GM23338 (cell line): Measurements from ENCODE around the gene DENND1B. TPM values are rescaled to one million over a fixed set of nuclear protein-coding genes. Genes with fewer than 3 reads are reported as not detected.

Experiments used
- ATAC-seq: fragments of 200-7000 bp; cut with Tn5 transposase; 3 replicates; pipeline ENCODE4 v1.9.1; 2020
- DNase-seq: peaks from one replicate; pipeline ENCODE4 v3.0.0-alpha.2; 2015; ENCODE audit warnings: low spot score
- H2AFZ ChIP-seq: fragments of 200-600 bp; sonication (generic); 2 replicates; pipeline ENCODE4 v1.8.0; 2016; ENCODE audit warnings: antibody characterized with exemption, mild to moderate bottlenecking, moderate library complexity
- H3F3A ChIP-seq: fragments of 200-600 bp; sonication (generic); replicated peaks from 2 replicates; pipeline ENCODE4 v1.8.0; 2017; ENCODE audit warnings: antibody characterized with exemption, mixed run types, low read depth
- H3K27ac ChIP-seq: fragments of 200-600 bp; sonication (generic); 2 replicates; pipeline ENCODE4 v1.6.1; 2016; ENCODE audit warnings: low read depth
- H3K27me3 ChIP-seq: fragments of 200-600 bp; sonication (generic); 2 replicates; pipeline ENCODE4 v1.8.0; 2016; ENCODE audit warnings: mild to moderate bottlenecking, mixed run types, moderate library complexity; ENCODE audit not compliant: insufficient read depth
- H3K36me3 ChIP-seq: fragments of 200-600 bp; sonication (generic); 2 replicates; pipeline ENCODE4 v1.8.0; 2016; ENCODE audit warnings: mild to moderate bottlenecking; ENCODE audit not compliant: insufficient read depth
- H3K4me1 ChIP-seq: fragments of 200-600 bp; sonication (generic); 2 replicates; pipeline ENCODE4 v1.8.0; 2016; ENCODE audit warnings: mild to moderate bottlenecking, moderate library complexity; ENCODE audit not compliant: insufficient read depth
- H3K4me2 ChIP-seq: fragments of 200-600 bp; sonication (generic); 2 replicates; pipeline ENCODE4 v1.7.1; 2017; ENCODE audit warnings: mixed run types
- H3K4me3 ChIP-seq: fragments of 200-600 bp; sonication (generic); 2 replicates; pipeline ENCODE4 v1.6.1; 2016; ENCODE audit warnings: mixed run types
- H3K79me2 ChIP-seq: fragments of 200-600 bp; sonication (generic); replicated peaks from 2 replicates; pipeline ENCODE4 v1.8.0; 2017; ENCODE audit warnings: mild to moderate bottlenecking; ENCODE audit not compliant: insufficient read depth
- H3K9me2 ChIP-seq: fragments of 200-600 bp; sonication (generic); 2 replicates; pipeline ENCODE4 v1.8.0; 2017; ENCODE audit not compliant: insufficient read depth
- H4K20me1 ChIP-seq: fragments of 200-600 bp; sonication (generic); replicated peaks from 2 replicates; pipeline ENCODE4 v1.8.0; 2017; ENCODE audit warnings: mild to moderate bottlenecking; ENCODE audit not compliant: insufficient read depth
- H3K27ac Mint-ChIP-seq: 2 replicates; pipeline ENCODE4 v1.8.0; 2020; ENCODE audit warnings: inconsistent platforms, mild to moderate bottlenecking, moderate library complexity, mixed read lengths
- H3K27me3 Mint-ChIP-seq: 3 replicates; pipeline ENCODE4 v1.8.0; 2022; ENCODE audit warnings: low read depth, mild to moderate bottlenecking, moderate library complexity, mixed read lengths, inconsistent platforms; ENCODE audit not compliant: insufficient read depth, poor library complexity
- H3K36me3 Mint-ChIP-seq: 3 replicates; pipeline ENCODE4 v1.8.0; 2021; ENCODE audit warnings: low read depth, mild to moderate bottlenecking, inconsistent platforms, moderate library complexity, mixed read lengths
- H3K4me1 Mint-ChIP-seq: 3 replicates; pipeline ENCODE4 v1.8.0; 2020; ENCODE audit warnings: mild to moderate bottlenecking, inconsistent platforms, mixed read lengths
- H3K4me3 Mint-ChIP-seq: 3 replicates; pipeline ENCODE4 v1.8.0; 2021; ENCODE audit warnings: moderate library complexity, mild to moderate bottlenecking, inconsistent platforms, mixed read lengths
- H3K9me3 Mint-ChIP-seq: 3 replicates; pipeline ENCODE4 v1.8.0; 2020; ENCODE audit warnings: moderate library complexity, mild to moderate bottlenecking, inconsistent platforms, mixed read lengths
- CREB1 ChIP-seq: fragments of 250-450 bp; sonication (Bioruptor Pico); IDR thresholded peaks from 2 replicates; pipeline ENCODE4 v1.5.0; 2020; ENCODE audit warnings: low read depth, mild to moderate bottlenecking, moderate library complexity
- CTCF ChIP-seq, 2 experiments: fragments of 200-600 bp in 1 of 2; sonication (generic) in 1 of 2; conservative IDR thresholded peaks; 2 replicates each; pipeline versions ENCODE4 v1.5.1 to v1.6.1; 2016 to 2017; ENCODE audit warnings: antibody characterized with exemption in 2 of 2, low read depth in 2 of 2, mild to moderate bottlenecking in 2 of 2, moderate library complexity in 1 of 2
- EZH2phosphoT487 ChIP-seq: fragments of 200-600 bp; sonication (generic); IDR thresholded peaks from one replicate; pipeline ENCODE4 v1.8.1; 2018; ENCODE audit warnings: antibody characterized with exemption; ENCODE audit not compliant: unreplicated experiment
- JUNB ChIP-seq: IDR thresholded peaks from one replicate; pipeline ENCODE4 v1.6.1; 2016; ENCODE audit warnings: antibody characterized with exemption; ENCODE audit not compliant: unreplicated experiment
- NANOG ChIP-seq: IDR thresholded peaks from 2 replicates; pipeline ENCODE4 v1.6.1; 2016; ENCODE audit warnings: antibody characterized with exemption, borderline replicate concordance
- POLR2AphosphoS5 ChIP-seq: IDR thresholded peaks from 2 replicates; pipeline ENCODE4 v1.6.1; 2016; ENCODE audit warnings: antibody characterized with exemption, low read depth
- REST ChIP-seq: IDR thresholded peaks from one replicate; pipeline ENCODE4 v1.6.1; 2018; ENCODE audit warnings: antibody characterized with exemption; ENCODE audit not compliant: unreplicated experiment
- STAT1 ChIP-seq: IDR thresholded peaks from one replicate; pipeline ENCODE4 v1.6.1; 2016; ENCODE audit warnings: antibody characterized with exemption; ENCODE audit not compliant: unreplicated experiment
- ZNF114 ChIP-seq: fragments of 250-450 bp; sonication (Bioruptor Pico); IDR thresholded peaks from 2 replicates; pipeline ENCODE4 v1.5.0; 2020; ENCODE audit warnings: mild to moderate bottlenecking, moderate library complexity
- ZNF331 ChIP-seq: fragments of 250-450 bp; sonication (Bioruptor Pico); IDR thresholded peaks from 2 replicates; pipeline ENCODE4 v1.5.0; 2020; ENCODE audit warnings: low read depth, mild to moderate bottlenecking, moderate library complexity
- polyA plus RNA-seq: library from polyadenylated mRNA; unstranded; fragments of >200 nt; fragmentation: Nextera tagmentation; extraction: Ambion mirVana; gene quantifications from 2 replicates; pipeline ENCODE4 v1.2.1, GENCODE V29; 2016
- total RNA-seq: library from RNA; depleted of rRNA; stranded (reverse); fragments of >200 nt; shearing (Covaris generic); gene quantifications from 2 replicates; pipeline ENCODE4 v1.2.3, GENCODE V29; 2014
- TF ChIP-seq, protein P1 (sequence below): fragments of 250-450 bp; sonication (Bioruptor Pico); IDR thresholded peaks from 2 replicates; pipeline ENCODE4 v1.5.0; 2020; ENCODE audit warnings: mild to moderate bottlenecking, moderate library complexity
- TF ChIP-seq, protein P2 (sequence below): IDR thresholded peaks from 2 replicates; pipeline ENCODE4 v1.6.1; 2016; ENCODE audit warnings: antibody characterized with exemption

DENND1B gene
- total and polyA plus RNA-seq, 2 experiments from 2014 or later, result 4.3 to 5.2 TPM

GRCh38 chr1:197808880-197809279 lies 33.6 kb upstream of the DENND1B start (continued):
- TF ChIP-seq NANOG, result no peak

- Histone ChIP-seq H3K79me2 (no peaks in the 10 kb centered on the region), H3F3A (no peaks in the 10 kb centered on the region), H3K9me2 (no peaks in the 10 kb centered on the region), H4K20me1 (no peaks in the 10 kb centered on the region), H3K4me2 (no peak overlapping the region), H3K4me1 (peaks cover 32% of the 10 kb centered on the region), H3K27me3 (no peaks in the 10 kb centered on the region), H3K36me3 (no peaks in the 10 kb centered on the region), H2AFZ (no peak overlapping the region), H3K27ac (no peak overlapping the region), H3K4me3 (no peak overlapping the region)
- Mint-ChIP-seq H3K27me3 (peaks cover 2% of the 10 kb centered on the region), H3K4me1 (peaks cover 46% of the 10 kb centered on the region), H3K27ac (no peak overlapping the region), H3K4me3 (no peak overlapping the region), H3K9me3 (peaks cover 4% of the 10 kb centered on the region; the same call in 2 of the 3 replicates), H3K36me3 (no peaks in the 10 kb centered on the region; the same call in 2 of the 3 replicates)
- ATAC-seq (no peak), DNase-seq (no peak)
- no peak for TF ChIP-seq CREB1 (CRISPR knock-in tag)
- TF ChIP-seq NANOG, result no peak
- no peak for TF ChIP-seq ZNF331 (CRISPR knock-in tag)
- TF ChIP-seq REST, result no peak
- no peak for TF ChIP-seq POLR2AphosphoS5
- TF ChIP-seq CTCF (conservative IDR thresholded peaks at IDR 0.05; ENCODE audit: low read depth in 2 of 2), result no peak
- TF ChIP-seq JUNB, result no peak
- TF ChIP-seq, protein P1, sequence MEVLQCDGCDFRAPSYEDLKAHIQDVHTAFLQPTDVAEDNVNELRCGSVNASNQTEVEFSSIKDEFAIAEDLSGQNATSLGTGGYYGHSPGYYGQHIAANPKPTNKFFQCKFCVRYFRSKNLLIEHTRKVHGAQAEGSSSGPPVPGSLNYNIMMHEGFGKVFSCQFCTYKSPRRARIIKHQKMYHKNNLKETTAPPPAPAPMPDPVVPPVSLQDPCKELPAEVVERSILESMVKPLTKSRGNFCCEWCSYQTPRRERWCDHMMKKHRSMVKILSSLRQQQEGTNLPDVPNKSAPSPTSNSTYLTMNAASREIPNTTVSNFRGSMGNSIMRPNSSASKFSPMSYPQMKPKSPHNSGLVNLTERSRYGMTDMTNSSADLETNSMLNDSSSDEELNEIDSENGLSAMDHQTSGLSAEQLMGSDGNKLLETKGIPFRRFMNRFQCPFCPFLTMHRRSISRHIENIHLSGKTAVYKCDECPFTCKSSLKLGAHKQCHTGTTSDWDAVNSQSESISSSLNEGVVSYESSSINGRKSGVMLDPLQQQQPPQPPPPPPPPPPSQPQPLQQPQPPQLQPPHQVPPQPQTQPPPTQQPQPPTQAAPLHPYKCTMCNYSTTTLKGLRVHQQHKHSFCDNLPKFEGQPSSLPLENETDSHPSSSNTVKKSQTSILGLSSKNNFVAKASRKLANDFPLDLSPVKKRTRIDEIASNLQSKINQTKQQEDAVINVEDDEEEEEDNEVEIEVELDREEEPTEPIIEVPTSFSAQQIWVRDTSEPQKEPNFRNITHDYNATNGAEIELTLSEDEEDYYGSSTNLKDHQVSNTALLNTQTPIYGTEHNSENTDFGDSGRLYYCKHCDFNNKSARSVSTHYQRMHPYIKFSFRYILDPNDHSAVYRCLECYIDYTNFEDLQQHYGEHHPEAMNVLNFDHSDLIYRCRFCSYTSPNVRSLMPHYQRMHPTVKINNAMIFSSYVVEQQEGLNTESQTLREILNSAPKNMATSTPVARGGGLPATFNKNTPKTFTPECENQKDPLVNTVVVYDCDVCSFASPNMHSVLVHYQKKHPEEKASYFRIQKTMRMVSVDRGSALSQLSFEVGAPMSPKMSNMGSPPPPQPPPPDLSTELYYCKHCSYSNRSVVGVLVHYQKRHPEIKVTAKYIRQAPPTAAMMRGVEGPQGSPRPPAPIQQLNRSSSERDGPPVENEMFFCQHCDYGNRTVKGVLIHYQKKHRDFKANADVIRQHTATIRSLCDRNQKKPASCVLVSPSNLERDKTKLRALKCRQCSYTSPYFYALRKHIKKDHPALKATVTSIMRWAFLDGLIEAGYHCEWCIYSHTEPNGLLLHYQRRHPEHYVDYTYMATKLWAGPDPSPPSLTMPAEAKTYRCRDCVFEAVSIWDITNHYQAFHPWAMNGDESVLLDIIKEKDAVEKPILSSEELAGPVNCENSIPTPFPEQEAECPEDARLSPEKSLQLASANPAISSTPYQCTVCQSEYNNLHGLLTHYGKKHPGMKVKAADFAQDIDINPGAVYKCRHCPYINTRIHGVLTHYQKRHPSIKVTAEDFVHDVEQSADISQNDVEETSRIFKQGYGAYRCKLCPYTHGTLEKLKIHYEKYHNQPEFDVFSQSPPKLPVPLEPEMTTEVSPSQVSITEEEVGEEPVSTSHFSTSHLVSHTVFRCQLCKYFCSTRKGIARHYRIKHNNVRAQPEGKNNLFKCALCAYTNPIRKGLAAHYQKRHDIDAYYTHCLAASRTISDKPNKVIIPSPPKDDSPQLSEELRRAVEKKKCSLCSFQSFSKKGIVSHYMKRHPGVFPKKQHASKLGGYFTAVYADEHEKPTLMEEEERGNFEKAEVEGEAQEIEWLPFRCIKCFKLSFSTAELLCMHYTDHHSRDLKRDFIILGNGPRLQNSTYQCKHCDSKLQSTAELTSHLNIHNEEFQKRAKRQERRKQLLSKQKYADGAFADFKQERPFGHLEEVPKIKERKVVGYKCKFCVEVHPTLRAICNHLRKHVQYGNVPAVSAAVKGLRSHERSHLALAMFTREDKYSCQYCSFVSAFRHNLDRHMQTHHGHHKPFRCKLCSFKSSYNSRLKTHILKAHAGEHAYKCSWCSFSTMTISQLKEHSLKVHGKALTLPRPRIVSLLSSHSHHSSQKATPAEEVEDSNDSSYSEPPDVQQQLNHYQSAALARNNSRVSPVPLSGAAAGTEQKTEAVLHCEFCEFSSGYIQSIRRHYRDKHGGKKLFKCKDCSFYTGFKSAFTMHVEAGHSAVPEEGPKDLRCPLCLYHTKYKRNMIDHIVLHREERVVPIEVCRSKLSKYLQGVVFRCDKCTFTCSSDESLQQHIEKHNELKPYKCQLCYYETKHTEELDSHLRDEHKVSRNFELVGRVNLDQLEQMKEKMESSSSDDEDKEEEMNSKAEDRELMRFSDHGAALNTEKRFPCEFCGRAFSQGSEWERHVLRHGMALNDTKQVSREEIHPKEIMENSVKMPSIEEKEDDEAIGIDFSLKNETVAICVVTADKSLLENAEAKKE (CRISPR knock-in tag), result no peak
- TF ChIP-seq STAT1, result no peak
- TF ChIP-seq EZH2phosphoT487, result no peak
- no peak for TF ChIP-seq ZNF114
- TF ChIP-seq, protein P2, sequence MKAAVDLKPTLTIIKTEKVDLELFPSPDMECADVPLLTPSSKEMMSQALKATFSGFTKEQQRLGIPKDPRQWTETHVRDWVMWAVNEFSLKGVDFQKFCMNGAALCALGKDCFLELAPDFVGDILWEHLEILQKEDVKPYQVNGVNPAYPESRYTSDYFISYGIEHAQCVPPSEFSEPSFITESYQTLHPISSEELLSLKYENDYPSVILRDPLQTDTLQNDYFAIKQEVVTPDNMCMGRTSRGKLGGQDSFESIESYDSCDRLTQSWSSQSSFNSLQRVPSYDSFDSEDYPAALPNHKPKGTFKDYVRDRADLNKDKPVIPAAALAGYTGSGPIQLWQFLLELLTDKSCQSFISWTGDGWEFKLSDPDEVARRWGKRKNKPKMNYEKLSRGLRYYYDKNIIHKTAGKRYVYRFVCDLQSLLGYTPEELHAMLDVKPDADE, result no peak
Observed at GRCh38 chr1:197807739-197808453, 32.6 kb upstream of the DENND1B start.
